Neural progenitor cell (in vitro differentiated cells): ENCODE measurements around the gene G0S2. TPM values are rescaled to one million over a fixed set of nuclear protein-coding genes. Genes with fewer than 3 reads are reported as not detected.

Experiments used
- DNase-seq: peaks from one replicate; pipeline ENCODE4 v3.0.0-alpha.2; 2016; ENCODE audit warnings: low spot score
- H2AFZ ChIP-seq: fragments of 200-600 bp; sonication (generic); replicated peaks from 2 replicates; pipeline ENCODE4 v1.6.1; 2016; ENCODE audit warnings: antibody characterized with exemption
- H3F3A ChIP-seq: fragments of 200-600 bp; sonication (generic); 2 replicates; pipeline ENCODE4 v1.6.1; 2016; ENCODE audit warnings: antibody characterized with exemption, low read depth
- H3K27ac ChIP-seq: fragments of 200-600 bp; sonication (generic); 2 replicates; pipeline ENCODE4 v1.5.1; 2016; ENCODE audit warnings: mild to moderate bottlenecking
- H3K27me3 ChIP-seq: fragments of 200-600 bp; sonication (generic); 2 replicates; pipeline ENCODE4 v1.6.1; 2016; ENCODE audit warnings: mild to moderate bottlenecking, moderate library complexity
- H3K36me3 ChIP-seq: fragments of 200-600 bp; sonication (generic); 2 replicates; pipeline ENCODE4 v1.5.1; 2016
- H3K4me1 ChIP-seq: fragments of 200-600 bp; sonication (generic); 2 replicates; pipeline ENCODE4 v1.6.1; 2016; ENCODE audit warnings: mixed run types
- H3K4me2 ChIP-seq: fragments of 200-600 bp; sonication (generic); 2 replicates; pipeline ENCODE4 v1.6.1; 2016
- H3K4me3 ChIP-seq: fragments of 200-600 bp; sonication (generic); 2 replicates; pipeline ENCODE4 v1.5.1; 2016
- H3K79me2 ChIP-seq: fragments of 200-600 bp; sonication (generic); 2 replicates; pipeline ENCODE4 v1.6.1; 2016; ENCODE audit warnings: low read depth
- H3K9ac ChIP-seq: fragments of 200-600 bp; sonication (generic); 2 replicates; pipeline ENCODE4 v1.6.1; 2016
- H3K9me3 ChIP-seq: fragments of 200-600 bp; sonication (generic); 2 replicates; pipeline ENCODE4 v1.5.1; 2016; ENCODE audit warnings: low read depth
- H4K20me1 ChIP-seq: fragments of 200-600 bp; sonication (generic); 2 replicates; pipeline ENCODE4 v1.6.1; 2016; ENCODE audit warnings: low read depth
- H3K27ac Mint-ChIP-seq: 3 replicates; pipeline ENCODE4 v1.8.0; 2021; ENCODE audit warnings: mixed read lengths
- H3K27me3 Mint-ChIP-seq: 2 replicates; pipeline ENCODE4 v1.8.0; 2022; ENCODE audit warnings: low read depth, mild to moderate bottlenecking, inconsistent platforms, moderate library complexity, mixed read lengths; ENCODE audit not compliant: insufficient read depth
- H3K36me3 Mint-ChIP-seq: 3 replicates; pipeline ENCODE4 v1.8.0; 2021; ENCODE audit warnings: mixed read lengths
- H3K4me1 Mint-ChIP-seq: 3 replicates; pipeline ENCODE4 v1.8.0; 2021; ENCODE audit warnings: mixed read lengths
- H3K4me3 Mint-ChIP-seq: 3 replicates; pipeline ENCODE4 v1.8.0; 2021; ENCODE audit warnings: mild to moderate bottlenecking, moderate library complexity, mixed read lengths
- H3K9me3 Mint-ChIP-seq: 3 replicates; pipeline ENCODE4 v1.8.0; 2020; ENCODE audit warnings: mixed read lengths
- EZH2 ChIP-seq: fragments of 200-600 bp; sonication (generic); IDR thresholded peaks from 2 replicates; pipeline ENCODE4 v1.6.1; 2017; ENCODE audit warnings: antibody characterized with exemption, mild to moderate bottlenecking, moderate library complexity
- EZH2phosphoT487 ChIP-seq: fragments of 200-600 bp; sonication (generic); IDR thresholded peaks from 2 replicates; pipeline ENCODE4 v1.6.1; 2017; ENCODE audit warnings: antibody characterized with exemption
- total RNA-seq: library from RNA; depleted of rRNA; stranded (reverse); fragments of >200 nt; gene quantifications from 2 replicates; pipeline ENCODE4 v1.2.3, GENCODE V29; 2015; ENCODE audit warnings: low replicate concordance
- TF ChIP-seq, protein P1 (sequence below): fragments of 200-600 bp; sonication (generic); IDR thresholded peaks from 2 replicates; pipeline ENCODE4 v1.5.1; 2017; ENCODE audit warnings: antibody characterized with exemption, mild to moderate bottlenecking

Gene G0S2
- total RNA-seq, 1 donor from 2014 or later = not detected

DNA sequence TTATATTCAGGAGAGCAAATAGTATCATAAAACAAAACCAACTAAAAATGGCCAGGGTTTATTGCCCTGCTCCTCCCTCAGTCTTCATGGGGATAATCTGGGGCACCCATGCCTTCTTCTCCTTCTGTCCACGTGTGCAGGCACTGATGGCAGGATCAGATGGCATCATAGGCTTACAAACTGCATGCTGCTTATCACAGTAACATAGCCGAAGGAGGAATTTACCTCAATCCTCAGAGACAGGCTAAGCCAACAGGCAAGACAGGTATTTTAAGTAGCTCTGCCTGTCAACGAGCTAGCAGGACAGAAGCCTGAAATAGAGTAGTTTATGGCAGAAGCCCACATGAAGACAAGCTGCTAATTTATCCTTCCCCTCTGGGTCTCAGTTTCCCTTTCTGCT lies 32.4 kb upstream of the G0S2 start:
- Mint-ChIP-seq H3K4me1 (peaks cover 15% of the 10 kb centered on the region), H3K27ac (no peak overlapping the region), H3K9me3 (no peaks in the 10 kb centered on the region), H3K4me3 (no peak overlapping the region), H3K36me3 (no peaks in the 10 kb centered on the region), H3K27me3 (peaks cover under 1% of the 10 kb centered on the region)
- TF ChIP-seq EZH2phosphoT487 (no peak), EZH2 (no peak)
- TF ChIP-seq, protein P1, sequence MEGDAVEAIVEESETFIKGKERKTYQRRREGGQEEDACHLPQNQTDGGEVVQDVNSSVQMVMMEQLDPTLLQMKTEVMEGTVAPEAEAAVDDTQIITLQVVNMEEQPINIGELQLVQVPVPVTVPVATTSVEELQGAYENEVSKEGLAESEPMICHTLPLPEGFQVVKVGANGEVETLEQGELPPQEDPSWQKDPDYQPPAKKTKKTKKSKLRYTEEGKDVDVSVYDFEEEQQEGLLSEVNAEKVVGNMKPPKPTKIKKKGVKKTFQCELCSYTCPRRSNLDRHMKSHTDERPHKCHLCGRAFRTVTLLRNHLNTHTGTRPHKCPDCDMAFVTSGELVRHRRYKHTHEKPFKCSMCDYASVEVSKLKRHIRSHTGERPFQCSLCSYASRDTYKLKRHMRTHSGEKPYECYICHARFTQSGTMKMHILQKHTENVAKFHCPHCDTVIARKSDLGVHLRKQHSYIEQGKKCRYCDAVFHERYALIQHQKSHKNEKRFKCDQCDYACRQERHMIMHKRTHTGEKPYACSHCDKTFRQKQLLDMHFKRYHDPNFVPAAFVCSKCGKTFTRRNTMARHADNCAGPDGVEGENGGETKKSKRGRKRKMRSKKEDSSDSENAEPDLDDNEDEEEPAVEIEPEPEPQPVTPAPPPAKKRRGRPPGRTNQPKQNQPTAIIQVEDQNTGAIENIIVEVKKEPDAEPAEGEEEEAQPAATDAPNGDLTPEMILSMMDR = no peak
- Histone ChIP-seq H3K27ac (no peak overlapping the region), H3K9ac (no peak overlapping the region), H3K4me1 (no peaks in the 10 kb centered on the region), H3K36me3 (no peaks in the 10 kb centered on the region), H3K27me3 (no peaks in the 10 kb centered on the region), H3K4me2 (no peak overlapping the region), H4K20me1 (no peaks in the 10 kb centered on the region), H3K4me3 (no peak overlapping the region), H3F3A (no peaks in the 10 kb centered on the region), H3K9me3 (no peaks in the 10 kb centered on the region), H3K79me2 (no peaks in the 10 kb centered on the region), H2AFZ (no peak overlapping the region)
- DNase-seq = no peak

- Histone ChIP-seq H3K27me3 (no peaks in the 10 kb centered on the region), H3K4me2 (no peak overlapping the region), H3K4me3 (no peak overlapping the region), H3K9me3 (no peaks in the 10 kb centered on the region), H3K27ac (no peak overlapping the region), H3K36me3 (no peaks in the 10 kb centered on the region), H4K20me1 (no peaks in the 10 kb centered on the region), H3K79me2 (no peaks in the 10 kb centered on the region), H3K4me1 (no peaks in the 10 kb centered on the region), H3F3A (no peaks in the 10 kb centered on the region), H2AFZ (no peak overlapping the region), H3K9ac (no peak overlapping the region)
- TF ChIP-seq, protein P1 = no peak
- TF ChIP-seq EZH2 = no peak
- no peak for TF ChIP-seq EZH2phosphoT487
- H3K36me3 Mint-ChIP-seq = no peaks in the 10 kb centered on the region
- H3K9me3 Mint-ChIP-seq = no peaks in the 10 kb centered on the region
- H3K4me1 Mint-ChIP-seq = peaks cover 19% of the 10 kb centered on the region
- peaks cover 3% of the 10 kb centered on the region for H3K27me3 Mint-ChIP-seq
- H3K4me3 Mint-ChIP-seq = no peak overlapping the region
- no peak for DNase-seq
- H3K27ac Mint-ChIP-seq = no peak overlapping the region
These were observed 31.8 kb upstream of the G0S2 start for GRCh38 chr1:209643285-209644020.

DNA sequence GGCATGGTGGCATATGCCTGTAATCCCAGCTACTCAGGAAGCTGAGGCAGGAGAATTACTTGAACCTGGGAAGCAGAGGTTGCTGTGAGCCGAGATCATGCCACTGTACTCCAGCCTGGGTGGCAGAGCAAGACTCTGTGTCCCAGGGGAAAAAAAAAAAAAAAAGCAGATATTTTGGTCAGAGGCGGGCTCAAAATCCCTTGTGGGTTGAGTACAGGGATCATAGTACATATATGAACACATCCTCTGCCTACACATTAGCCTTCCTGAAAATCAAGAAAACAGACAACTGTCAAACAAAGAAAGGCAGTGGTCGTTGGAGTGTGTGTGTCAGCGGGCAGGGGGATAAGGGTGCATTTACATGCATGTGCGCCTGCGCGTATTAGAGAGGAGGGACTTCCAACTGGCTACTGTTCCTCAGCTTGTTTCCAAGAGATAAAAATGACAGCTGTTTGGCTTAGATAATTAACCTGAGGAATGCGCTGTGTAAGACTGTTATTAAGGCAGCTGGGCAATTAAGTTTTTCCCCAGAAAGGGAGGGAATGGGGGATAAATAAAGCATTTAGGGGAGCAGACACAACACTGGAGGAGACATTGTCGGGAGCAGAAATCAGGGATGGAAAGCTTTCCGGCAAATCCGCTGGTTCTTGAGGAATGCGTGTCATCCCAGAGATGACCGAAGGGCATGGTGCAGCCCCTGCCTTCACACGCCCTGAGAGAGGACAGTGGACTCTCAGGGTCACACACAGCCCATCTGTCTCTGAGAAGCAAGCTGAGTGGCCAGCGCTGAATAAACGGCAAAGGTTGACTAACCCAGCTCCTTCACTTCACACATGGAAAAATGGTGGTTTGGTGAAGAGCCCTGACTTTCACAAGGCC lies 29.4 kb upstream of the G0S2 start:
- H3K4me3 Mint-ChIP-seq = no peak overlapping the region

More for the DNA sequence above, 29.4 kb upstream of the G0S2 start:
- Histone ChIP-seq H3F3A (no peaks in the 10 kb centered on the region), H3K9me3 (no peaks in the 10 kb centered on the region), H3K4me3 (no peak overlapping the region), H3K27me3 (no peaks in the 10 kb centered on the region), H3K27ac (no peak overlapping the region), H3K4me2 (no peak overlapping the region), H3K79me2 (no peaks in the 10 kb centered on the region), H3K9ac (no peak overlapping the region), H3K4me1 (no peaks in the 10 kb centered on the region), H2AFZ (no peak overlapping the region), H3K36me3 (no peaks in the 10 kb centered on the region), H4K20me1 (no peaks in the 10 kb centered on the region)
- no peak for DNase-seq
- Mint-ChIP-seq H3K36me3 (no peaks in the 10 kb centered on the region), H3K27ac (no peak overlapping the region), H3K27me3 (peaks cover 5% of the 10 kb centered on the region), H3K9me3 (no peaks in the 10 kb centered on the region), H3K4me1 (peaks cover 26% of the 10 kb centered on the region)
- TF ChIP-seq EZH2phosphoT487 (no peak), EZH2 (no peak)
- TF ChIP-seq, protein P1 = no peak
